HG03039 (cell line): ENCODE data around the gene DCBLD2.
"Not testable (repeated sequence)": the region's sequence is repeated elsewhere in the genome, so short reads cannot be mapped to it uniquely, and the experiment has no call there.

Experiments
- ATAC-seq: cut with Tn5 transposase; IDR thresholded peaks from one replicate; pipeline ENCODE4 v1.9.1; 2021; ENCODE audit warnings: mild to moderate bottlenecking, moderate library complexity; ENCODE audit not compliant: unreplicated experiment

The DCBLD2 gene

DNA sequence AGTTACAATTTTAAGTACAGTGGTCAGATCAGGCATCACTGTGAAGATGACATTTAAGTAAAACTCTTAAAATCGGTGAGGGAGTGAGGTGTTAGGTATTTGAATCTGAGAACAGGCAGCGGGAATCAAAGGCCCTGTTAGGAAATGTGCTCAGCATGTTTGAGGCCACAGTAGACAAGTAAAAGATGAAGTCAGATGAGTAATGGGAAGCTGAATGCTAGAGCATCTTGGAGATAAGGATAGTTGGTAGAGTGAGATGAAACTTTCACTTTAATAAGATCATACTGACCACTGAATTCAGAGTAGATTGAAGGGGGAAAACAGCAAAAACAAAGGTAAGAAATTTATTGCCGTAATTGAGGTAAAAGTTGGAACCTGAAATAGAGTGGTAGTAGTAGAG is 61.6 kb downstream of the DCBLD2 start:
- ATAC-seq = no peak

DNA sequence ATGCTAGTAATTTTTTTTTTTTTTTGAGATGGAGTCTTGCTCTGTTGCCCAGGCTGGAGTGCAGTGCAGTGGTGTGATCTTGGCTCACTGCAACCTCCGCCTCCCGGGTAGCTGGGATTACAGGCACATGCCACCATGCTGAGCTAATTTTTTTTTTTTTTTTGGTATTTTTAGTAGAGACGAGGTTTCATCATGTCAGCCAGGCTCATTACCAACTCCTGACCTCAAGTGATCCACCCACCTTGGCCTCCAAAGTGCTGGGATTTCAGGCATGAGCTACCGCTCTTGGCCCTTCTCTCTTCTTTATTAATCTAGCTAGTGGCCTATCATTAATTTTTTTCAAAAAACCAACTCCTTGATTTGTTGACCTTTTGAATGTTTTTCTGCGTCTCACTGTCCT is 70.4 kb downstream of the DCBLD2 start:
- not testable (repeated sequence) for ATAC-seq

GRCh38 chr3:98829246-98829832 is 72.2 kb downstream of the DCBLD2 start:
- ATAC-seq = no peak

GRCh38 chr3:98827221-98827920 is 74.1 kb downstream of the DCBLD2 start:
- no peak for ATAC-seq

GRCh38 chr3:98826126-98826525 is 75.4 kb downstream of the DCBLD2 start:
- no peak for ATAC-seq

DNA sequence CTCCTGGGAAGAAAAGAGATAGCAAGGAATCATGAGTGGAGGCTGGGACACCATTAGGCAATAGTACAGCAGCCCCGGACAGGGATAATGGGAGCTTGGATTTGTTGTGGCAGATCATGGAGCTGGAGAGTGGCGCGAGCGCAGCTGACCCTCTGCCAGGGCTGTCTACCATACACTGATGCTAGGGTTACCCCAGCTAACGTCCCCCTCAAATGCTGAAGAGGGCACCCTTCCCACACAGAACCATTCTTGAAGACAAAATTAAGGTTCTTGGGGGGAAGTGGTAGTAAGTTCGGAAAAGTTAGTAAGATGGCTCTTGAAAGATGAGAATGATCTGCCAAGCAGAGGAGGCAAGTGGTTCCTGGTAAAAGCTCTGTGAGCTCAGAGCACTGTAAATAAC is 77.2 kb downstream of the DCBLD2 start:
- ATAC-seq = no peak

DNA sequence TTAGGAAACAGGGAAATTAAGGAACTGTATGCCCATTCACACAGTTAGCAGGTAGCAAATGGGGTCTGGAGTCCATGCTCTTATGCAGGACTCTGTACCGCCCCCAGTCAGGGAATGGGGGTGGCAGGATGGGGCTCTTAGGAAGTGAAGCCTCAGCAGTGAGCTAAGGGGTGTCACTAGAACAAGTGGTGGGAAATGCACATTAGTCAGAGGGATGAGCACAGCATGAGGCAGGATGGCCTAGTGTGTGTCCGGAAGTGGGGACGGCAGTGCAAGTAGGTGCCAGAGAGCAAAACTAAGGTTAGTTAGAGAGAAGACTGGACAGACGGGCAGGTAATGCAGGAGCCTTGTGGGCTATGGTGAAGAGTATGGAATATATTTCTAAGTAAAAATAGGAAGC is 77.7 kb downstream of the DCBLD2 start:
- no peak for ATAC-seq

DNA sequence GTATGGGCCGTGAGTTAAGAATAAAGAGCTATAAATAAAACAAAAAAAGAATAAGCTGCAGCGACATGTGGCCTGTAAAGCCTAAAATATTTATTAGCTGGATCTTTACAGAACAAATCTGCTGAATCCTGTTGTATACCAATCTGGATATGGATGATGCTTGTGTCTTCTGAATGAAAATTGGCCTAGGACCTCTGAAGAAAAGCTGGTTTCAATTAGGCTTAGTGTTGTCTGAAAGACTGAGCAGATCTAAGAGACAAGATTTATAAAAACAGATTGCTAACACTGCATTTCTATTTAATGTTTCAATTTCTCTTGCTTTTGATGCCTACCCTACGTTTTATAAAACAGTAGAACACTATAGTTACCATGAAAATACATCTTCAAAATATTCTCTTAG is 80.4 kb downstream of the DCBLD2 start:
- ATAC-seq = no peak

- peak; percentile 89 for ATAC-seq
Measured at GRCh38 chr3:98817547-98818041, 83.9 kb downstream of the DCBLD2 start.

DNA sequence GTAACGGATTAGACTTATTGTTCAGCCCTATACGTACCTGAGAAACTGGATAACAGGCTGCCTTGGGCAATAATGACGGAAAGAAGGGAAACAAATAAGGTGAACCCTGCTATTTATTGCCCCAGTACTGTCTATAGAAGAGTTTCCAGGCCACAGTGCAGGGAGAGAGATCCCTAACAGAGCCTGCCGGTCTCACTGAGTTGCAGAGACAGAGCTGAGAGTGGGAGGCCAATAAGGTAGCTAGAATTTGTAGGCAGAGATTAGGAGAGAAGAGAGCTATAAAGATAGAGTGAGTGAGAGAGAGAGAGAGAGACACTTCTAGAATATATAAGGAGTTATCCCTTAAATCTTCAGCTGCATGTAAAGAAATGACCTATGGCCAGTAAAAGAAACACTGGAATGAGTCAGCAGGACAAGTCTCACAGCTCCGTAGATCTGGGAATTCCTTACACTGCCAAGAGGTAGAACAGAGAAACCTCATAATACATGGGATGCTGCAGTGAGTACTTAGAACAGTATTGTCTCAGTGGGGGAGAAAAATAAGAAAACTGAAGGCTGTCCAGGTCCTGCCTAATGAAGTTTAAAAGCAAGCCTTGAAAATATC is 86.6 kb downstream of the DCBLD2 start:
- no peak for ATAC-seq

GRCh38 chr3:98812851-98813374 is 88.6 kb downstream of the DCBLD2 start:
- ATAC-seq = no peak

- no peak for ATAC-seq
Measured at GRCh38 chr3:98811048-98811447, 90.4 kb downstream of the DCBLD2 start.

GRCh38 chr3:98809557-98809956 is 91.9 kb downstream of the DCBLD2 start:
- ATAC-seq = no peak

DNA sequence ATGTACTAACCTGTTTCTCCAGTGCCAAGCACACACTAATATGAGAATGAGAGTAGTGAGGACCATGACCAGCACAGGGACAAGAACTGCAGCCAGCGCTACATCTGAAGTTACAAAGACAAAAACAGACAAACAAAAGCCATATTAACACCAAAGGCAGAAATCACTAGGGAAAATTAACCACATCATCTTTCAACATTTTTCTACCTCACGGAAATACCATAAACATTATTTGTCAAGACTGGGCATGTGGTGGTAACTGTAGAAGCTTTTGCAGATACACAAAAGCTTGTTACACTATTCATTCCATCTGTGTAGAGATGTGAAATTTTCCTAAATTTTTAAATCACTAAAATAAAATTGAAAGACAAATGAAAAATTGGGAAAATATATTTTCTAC is 93.4 kb downstream of the DCBLD2 start:
- no peak for ATAC-seq

DNA sequence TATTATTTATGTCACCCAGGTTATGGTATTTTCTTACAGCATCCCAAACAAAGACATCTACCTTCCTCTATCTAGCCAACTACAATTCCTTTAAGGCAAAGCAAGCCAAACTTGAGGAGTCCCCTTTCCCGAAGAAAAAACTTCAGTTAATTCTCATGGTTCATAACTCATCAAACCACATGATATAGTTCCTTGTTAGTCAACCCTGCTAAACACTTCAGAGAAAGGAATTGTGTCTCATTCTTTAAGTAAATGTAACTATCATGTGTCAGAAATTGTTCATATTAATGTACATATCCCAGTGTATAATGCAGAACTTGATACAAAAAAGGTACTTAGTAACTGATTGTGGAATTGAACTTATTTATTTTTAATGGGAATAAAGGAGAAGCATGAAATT is 93.9 kb downstream of the DCBLD2 start:
- no peak for ATAC-seq

GRCh38 chr3:98807011-98807410 is 94.5 kb downstream of the DCBLD2 start:
- ATAC-seq = no peak

DNA sequence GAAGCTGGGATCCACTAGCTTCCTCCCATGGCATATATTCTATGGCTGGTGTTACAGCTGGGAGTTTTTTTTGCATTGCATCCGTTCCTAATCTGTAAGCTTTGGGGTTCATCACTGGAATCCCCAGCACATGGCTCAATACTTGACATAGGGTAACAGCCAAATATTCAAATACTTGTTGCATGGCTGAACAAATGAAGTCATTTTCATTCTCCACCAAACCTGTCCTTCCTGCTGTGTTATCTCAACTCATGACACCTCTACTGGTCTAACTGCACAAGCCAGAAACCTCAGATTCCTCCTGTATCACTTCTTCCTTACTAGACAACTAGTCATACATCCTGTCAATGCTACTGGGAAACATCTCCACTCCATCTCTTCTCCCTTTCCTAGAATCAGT is 95.0 kb downstream of the DCBLD2 start:
- no peak for ATAC-seq

- ATAC-seq = no peak
Measured at GRCh38 chr3:98805571-98805970, 95.9 kb downstream of the DCBLD2 start.

DNA sequence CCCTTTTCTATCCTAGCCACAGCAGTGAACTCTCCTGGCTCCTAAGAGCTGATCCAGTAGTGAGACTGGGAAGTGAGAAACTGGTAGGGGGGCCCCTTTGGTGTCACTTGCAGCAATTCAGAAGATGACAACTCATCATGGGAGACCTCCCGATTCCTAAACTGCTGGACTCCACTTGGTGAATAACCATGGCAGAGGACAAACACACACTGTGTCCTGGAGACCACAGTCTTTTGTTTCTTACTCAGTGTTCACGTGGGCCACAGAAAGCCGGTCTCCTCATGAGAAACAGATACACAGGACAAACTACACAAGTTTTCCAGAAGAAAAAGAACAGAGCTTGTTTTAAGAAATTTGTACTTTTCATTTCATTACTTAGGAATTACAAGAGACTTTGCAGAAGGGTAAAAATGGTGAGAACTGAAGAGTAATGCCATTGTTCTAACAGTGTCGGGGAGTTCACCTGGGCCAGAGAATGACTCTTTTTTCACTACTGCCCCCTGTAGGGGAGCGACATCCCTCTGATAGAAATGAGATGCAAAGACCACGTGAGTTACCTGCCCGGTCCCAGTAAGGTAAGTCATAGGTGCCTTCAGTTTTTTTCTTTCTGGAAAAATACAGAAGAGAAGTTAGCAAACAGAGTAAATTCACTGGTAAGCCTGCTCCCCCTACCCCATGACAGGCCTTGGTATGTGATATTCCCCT is 100.3 kb downstream of the DCBLD2 start:
- ATAC-seq = no peak

GRCh38 chr3:98800401-98800800 is 101.1 kb downstream of the DCBLD2 start:
- no peak for ATAC-seq

GRCh38 chr3:98799479-98799878 is 102.0 kb downstream of the DCBLD2 start:
- ATAC-seq = no peak
